ENCODE results near the gene C12orf43. TPM values are rescaled to one million over a fixed set of nuclear protein-coding genes. Genes with fewer than 3 reads are reported as not detected.

Gene C12orf43
- total RNA-seq, 1 experiment from 2014 or later: 35.4 TPM

DNA sequence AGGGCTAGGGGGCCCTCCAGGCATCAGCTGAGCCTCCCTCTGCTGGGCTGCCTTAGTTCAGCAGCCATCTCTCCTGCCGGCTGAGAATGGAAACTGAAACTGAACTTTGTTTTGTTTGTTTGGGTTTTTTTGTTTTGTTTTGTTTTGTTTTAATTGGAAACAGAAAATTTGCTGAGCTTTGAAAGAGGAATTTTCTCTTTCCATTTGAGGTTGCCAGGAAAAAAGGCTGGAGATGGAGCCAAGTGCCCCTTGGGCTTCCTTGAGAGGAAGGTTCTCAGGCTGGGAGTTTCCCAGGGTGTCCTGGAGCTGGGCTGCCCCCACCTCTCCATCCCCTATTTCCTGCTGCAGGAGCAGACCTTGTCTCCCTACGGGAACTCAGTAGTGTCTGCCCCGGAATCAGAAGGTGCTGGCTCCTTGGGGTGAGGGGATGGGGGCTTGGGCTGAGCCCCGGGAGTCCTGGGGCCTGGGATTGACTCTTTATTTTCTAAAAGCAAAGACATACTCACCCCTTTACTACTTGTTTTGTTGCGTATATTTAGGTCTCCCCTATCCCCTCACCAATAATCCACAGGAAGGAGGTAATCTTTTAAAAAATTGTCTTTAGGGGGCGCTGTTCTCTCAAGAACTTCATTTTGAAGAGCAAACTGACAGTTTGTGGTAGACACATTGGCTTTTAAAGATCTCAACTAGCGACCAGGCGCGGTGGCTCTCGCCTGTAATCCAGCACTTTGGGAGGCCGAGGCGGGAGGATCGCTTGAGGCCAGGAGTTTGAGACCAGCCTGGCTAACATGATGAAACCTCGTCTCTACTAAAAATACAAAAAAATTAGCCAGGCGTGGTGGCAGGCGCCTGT lies 44.1 kb upstream of the C12orf43 start:
- H3K9me2 ChIP-seq (replicated peaks; ENCODE audit: low read length): no peaks in the 10 kb centered on the region
- DNase-seq (peak; percentile 75), ATAC-seq (peak; percentile 71)
- ChIA-PET CTCF (interaction anchor here (0.6 to 0.8 kb wide), 6 partner anchors 10 to 75 kb away, joined by 3 to 5 read pairs (median 3); no protein-coding TSS in a partner anchor), POLR2A (ENCODE audit: unreplicated experiment) (no interaction called here)
- no peaks in the 10 kb centered on the region for H4K20me1 ChIP-seq (ENCODE audit: low read length)
- H3K4me2 ChIP-seq (ENCODE audit: low read length): peak overlapping the region; percentile 59
- H3K9ac ChIP-seq (ENCODE audit: low read length): peak overlapping the region; percentile 6; the same call in 1 of the 2 replicates
- H3K27ac ChIP-seq (ENCODE audit: low read length): no peak overlapping the region
- no peaks in the 10 kb centered on the region for H3K4me1 ChIP-seq (ENCODE audit: insufficient read depth, low read length)
- no peaks in the 10 kb centered on the region for H3K27me3 ChIP-seq (ENCODE audit: low read length)
- H3K4me3 ChIP-seq (ENCODE audit: low read length): peak overlapping the region; percentile 35; the same call in 1 of the 2 replicates
- H3F3A ChIP-seq (ENCODE audit: low read length, unreplicated experiment): no peaks in the 10 kb centered on the region
- no TSS peak for BruUV-seq (replicated peaks)
- intact Hi-C loops (cut with micrococcal nuclease): loop anchor here (1.0 kb wide), 2 partner anchors 36 to 50 kb away; no protein-coding TSS in a partner anchor
- H2AFZ ChIP-seq (ENCODE audit: low read length): peak overlapping the region; percentile 78
- H3K79me2 ChIP-seq (ENCODE audit: low read length): no peaks in the 10 kb centered on the region
- TF ChIP-seq, protein P1, sequence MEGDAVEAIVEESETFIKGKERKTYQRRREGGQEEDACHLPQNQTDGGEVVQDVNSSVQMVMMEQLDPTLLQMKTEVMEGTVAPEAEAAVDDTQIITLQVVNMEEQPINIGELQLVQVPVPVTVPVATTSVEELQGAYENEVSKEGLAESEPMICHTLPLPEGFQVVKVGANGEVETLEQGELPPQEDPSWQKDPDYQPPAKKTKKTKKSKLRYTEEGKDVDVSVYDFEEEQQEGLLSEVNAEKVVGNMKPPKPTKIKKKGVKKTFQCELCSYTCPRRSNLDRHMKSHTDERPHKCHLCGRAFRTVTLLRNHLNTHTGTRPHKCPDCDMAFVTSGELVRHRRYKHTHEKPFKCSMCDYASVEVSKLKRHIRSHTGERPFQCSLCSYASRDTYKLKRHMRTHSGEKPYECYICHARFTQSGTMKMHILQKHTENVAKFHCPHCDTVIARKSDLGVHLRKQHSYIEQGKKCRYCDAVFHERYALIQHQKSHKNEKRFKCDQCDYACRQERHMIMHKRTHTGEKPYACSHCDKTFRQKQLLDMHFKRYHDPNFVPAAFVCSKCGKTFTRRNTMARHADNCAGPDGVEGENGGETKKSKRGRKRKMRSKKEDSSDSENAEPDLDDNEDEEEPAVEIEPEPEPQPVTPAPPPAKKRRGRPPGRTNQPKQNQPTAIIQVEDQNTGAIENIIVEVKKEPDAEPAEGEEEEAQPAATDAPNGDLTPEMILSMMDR (conservative IDR thresholded peaks at IDR 0.05; ENCODE audit: low read depth, low read length): peak; percentile 64
- no peak for TF ChIP-seq EZH2 (IDR thresholded peaks at IDR 0.05; ENCODE audit: low read length, unreplicated experiment)
- no peaks in the 10 kb centered on the region for H3K36me3 ChIP-seq (ENCODE audit: low read depth, low read length)
- H3K9me3 ChIP-seq (ENCODE audit: low read length): no peaks in the 10 kb centered on the region

DNA sequence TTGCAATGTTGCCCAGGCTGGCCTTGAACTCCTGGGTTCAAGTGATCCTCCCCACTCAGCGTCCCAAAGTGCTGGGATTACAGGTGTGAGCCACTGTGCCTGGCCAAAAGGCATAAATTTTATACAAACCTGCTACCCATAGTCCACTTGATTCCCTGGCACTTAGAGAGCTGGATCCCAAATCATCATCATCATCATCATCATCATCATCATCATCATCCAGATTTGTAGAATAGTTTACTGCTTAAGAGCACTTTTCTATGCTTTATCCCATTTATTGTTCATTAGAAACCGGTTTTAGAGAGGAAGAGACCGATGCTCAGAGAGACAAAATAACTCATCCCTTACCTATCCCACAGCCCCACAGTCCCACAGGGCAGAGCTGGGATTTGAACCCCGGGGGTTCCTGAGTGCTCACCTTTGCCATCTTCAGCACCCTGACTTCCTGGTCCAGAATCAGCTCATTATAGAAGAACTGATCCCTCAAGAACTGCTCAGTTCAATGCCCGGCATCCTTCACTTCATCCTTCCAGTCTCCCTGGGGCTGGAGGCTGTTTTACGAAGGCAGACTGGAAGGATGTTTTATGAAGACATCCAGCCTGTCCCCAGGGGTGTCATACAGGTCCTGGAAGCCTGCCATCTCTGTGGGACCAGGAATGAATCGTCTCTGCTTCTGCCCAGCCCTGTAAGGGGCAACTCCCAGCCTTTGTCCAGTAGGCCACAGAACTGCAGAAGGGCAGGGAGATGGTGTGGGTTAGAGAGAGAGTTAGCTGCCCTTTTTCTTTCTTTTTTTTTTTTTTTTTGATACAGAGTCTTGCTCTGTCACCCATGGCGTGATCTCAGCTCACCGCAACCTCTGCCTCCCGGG lies 43.0 kb upstream of the C12orf43 start:
- Histone ChIP-seq H3K4me1 (ENCODE audit: insufficient read depth, low read length) (no peaks in the 10 kb centered on the region), H3K4me3 (ENCODE audit: low read length) (no peak overlapping the region), H2AFZ (ENCODE audit: low read length) (no peak overlapping the region), H3F3A (ENCODE audit: low read length, unreplicated experiment) (no peaks in the 10 kb centered on the region), H4K20me1 (ENCODE audit: low read length) (no peaks in the 10 kb centered on the region), H3K27me3 (ENCODE audit: low read length) (no peaks in the 10 kb centered on the region), H3K9me2 (replicated peaks; ENCODE audit: low read length) (no peaks in the 10 kb centered on the region), H3K79me2 (ENCODE audit: low read length) (no peaks in the 10 kb centered on the region), H3K9me3 (ENCODE audit: low read length) (no peaks in the 10 kb centered on the region), H3K4me2 (ENCODE audit: low read length) (no peak overlapping the region), H3K9ac (ENCODE audit: low read length) (no peak overlapping the region), H3K27ac (ENCODE audit: low read length) (no peak overlapping the region), H3K36me3 (ENCODE audit: low read depth, low read length) (no peaks in the 10 kb centered on the region)
- DNase-seq (no peak), ATAC-seq (no peak)
- no TSS peak for BruUV-seq (replicated peaks)
- intact Hi-C loops (cut with micrococcal nuclease): no loop called here
- ChIA-PET CTCF (interaction anchor here (0.5 to 0.8 kb wide), 5 partner anchors 25 to 74 kb away, joined by 3 to 6 read pairs (median 4); no protein-coding TSS in a partner anchor), POLR2A (ENCODE audit: unreplicated experiment) (no interaction called here)
- TF ChIP-seq, protein P1 (conservative IDR thresholded peaks at IDR 0.05; ENCODE audit: low read depth, low read length): no peak
- TF ChIP-seq EZH2 (IDR thresholded peaks at IDR 0.05; ENCODE audit: low read length, unreplicated experiment) (no peak), EZH2phosphoT487 (IDR thresholded peaks at IDR 0.05; ENCODE audit: borderline replicate concordance, low read length) (no peak)
